Effector CD4-positive, alpha-beta T cell (primary cell): ENCODE results near the gene PABPC4L. TPM values are rescaled to one million over a fixed set of nuclear protein-coding genes. Genes with fewer than 3 reads are reported as not detected.
"Not testable (repeated sequence)": the region's sequence is repeated elsewhere in the genome, so short reads cannot be mapped to it uniquely, and the experiment has no call there.

ENCODE experiments used
- DNase-seq: peaks from one replicate; pipeline ENCODE4 v3.0.0-alpha.2; 2020
- total RNA-seq: gene quantifications from one replicate; lab custom pipeline; 2026; lab: John Stamatoyannopoulos, UW

Gene PABPC4L
- not detected for total RNA-seq

GRCh38 chr4:134201216-134202161 is at the start of gene PABPC4L:
Gene PABPC4L, minus strand, starts transcription at chr4:134201789. Its CDS starts 770 bp downstream, at chr4:134201019.
- DNase-seq: no peak

DNA sequence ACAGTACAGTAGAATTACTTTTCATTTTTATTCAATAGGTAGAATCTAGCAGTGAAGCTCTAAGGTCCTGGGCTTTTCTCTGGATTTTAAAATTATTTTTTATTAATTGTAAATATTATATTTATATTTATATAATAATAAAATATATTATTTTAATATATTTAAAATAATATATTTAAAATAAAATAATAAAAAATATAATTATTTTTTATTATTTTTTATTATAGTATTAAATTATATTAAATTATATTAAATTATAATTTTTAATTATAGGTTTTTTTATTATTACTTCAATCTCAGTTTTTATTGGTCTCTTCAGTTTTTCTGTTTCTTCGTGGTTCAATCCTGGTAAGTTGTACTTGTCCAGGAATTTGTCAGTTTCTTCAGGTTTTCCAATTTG is 49.7 kb upstream of the PABPC4L start:
- no peak for DNase-seq

DNA sequence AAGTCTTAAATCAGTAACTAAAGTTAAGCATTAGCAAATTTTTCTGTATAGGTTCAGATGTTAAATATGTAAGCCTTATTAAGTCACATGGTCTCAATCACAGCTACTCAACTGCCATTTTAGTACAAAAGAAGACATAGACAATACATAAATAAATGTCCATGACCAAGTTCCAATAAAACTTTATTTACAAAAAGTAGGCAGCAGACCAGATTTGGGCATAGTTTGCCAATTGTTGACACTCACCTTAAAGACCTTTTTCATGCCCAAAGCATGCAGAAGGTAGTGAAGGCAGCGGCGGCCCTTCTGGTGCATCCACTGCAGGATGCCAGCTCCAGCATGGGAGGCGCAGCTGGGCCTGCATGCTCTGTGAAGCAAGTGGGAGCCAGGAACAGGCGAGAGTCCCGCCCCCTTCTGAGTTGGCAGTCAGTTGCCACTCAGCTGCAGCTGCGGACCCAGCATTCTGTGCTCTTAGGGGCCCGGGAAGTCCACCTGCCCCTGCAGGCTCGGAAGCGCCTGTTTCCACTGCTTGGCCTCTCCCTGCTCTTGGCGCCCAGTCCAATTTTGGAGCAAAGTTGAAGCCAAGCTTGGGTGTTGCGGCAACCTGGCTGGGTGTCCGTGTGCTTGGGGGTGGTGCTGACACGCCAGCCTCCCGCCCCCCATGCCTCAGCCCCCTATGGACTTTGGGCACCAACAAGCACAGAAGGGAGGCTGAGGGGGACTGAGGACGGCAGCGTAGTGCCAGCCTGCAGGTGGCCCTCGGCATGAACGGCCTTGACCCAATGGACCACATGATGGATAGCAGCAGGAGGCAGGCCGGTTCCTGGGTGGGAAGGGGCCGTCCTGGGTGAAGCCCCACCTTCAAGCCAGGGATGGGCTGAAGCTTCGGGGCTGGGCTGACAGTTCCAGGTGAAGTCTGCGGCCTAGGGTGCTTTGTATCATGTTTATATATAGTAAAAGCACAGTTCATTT is 42.4 kb upstream of the PABPC4L start:
- DNase-seq: no peak

DNA sequence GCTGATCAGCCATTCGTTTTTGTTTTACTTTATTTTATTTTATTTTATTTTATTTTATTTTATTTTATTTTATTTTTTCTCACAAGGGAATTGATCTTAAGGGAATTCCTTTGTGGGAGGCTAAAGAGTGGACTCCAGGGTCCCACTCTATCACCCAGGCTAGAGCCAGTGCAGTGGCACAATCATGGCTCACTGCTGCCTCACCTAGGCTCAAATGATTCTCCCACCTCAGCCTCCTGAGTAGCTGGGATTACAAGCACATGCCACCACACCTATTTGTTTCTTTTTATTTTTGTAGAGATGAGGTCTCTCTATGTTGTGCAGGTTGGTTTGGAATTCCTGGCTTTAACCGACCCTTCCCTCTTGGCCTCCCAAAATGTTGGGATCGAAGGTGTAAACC is 17.5 kb upstream of the PABPC4L start:
- no peak for DNase-seq

GRCh38 chr4:134216411-134216810 is 14.8 kb upstream of the PABPC4L start:
- DNase-seq: no peak

DNA sequence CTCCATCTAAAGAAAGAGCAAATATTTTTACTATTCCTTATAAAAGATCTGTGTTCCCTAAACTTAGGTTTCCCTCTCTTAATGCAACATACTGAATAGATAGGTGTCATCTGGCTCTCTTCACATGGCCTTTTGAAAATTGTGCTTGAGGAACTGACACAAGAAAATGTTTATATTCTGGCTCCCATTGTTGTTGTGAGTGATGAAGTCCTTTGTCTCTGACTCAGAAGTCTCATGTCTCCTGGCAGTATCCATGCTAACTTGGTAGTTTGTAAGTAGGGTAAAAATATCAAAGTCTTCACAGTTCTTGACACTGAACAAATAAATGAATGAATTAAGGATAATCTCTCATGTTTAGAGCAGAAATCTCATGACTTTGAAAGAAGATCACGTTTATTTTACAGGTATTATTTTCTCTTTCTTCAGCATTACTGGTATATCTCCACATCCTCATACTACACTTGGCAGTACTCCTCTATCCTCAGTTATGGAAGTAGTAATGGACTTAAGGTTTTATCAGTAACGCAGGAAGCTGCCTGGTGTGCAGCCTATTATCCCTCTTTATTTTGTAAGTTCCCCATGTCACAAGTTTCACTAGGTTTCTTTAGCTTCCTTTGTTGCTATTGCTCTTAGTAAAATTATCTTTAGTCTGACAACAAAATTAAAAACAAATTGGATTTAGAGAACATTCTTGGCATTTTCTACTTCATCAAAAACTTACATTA is 14.2 kb upstream of the PABPC4L start:
- DNase-seq: no peak

DNA sequence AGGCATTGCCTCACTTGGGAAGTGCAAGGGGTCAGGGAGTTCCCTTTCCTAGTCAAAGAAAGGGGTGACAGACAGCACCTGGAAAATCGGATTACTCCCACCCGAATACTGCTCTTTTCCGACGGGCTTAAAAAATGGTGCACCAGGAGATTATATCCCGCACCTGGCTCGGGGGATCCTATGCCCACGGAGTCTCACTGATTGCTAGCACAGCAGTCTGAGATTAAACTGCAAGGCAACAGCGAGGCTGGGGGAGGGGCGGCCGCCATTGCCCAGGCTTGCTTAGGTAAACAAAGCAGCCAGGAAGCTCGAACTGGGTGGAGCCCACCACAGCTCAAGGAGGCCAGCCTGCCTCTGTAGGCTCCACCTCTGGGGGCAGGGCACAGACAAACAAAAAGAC is 6.4 kb upstream of the PABPC4L start:
- not testable (repeated sequence) for DNase-seq

DNA sequence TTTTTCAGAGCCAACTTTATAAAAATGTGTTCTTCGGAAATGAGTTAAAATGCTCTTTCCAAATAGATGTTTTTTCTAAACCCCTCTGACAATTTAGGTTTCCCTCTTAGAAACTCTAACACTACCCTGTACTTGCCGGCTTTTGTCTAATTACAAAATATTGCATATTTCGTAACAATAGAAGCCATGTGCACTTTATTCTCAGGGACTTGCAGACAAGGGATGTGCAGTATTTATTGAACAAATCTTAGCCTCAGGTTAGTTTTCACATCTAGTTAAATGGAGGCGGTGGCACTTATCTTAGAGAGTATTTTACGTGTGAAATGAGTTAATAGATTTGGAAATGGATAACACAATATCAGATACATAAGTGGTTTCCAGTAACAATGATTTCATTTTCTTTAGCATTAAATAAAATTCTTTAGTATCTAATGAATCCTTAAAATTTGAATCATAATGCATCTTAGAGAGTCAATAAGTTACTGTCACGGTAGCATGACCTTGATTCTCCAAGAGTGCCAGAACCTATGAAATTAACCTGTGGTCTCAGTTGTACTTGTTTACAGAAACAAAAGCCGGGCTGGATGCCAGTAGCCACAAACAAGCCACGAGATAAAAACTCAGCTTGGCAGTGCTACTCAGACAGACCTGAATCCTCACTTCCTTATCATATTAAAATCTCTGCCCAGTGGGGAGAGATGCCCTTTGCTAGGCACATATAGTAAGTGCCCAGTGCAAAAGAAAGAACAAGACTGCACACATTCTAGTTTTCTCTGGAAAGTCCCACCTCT is 772 bp upstream of the PABPC4L start:
- no peak for DNase-seq

GRCh38 chr4:134200811-134201215 is 776 bp downstream of the PABPC4L start:
- DNase-seq: no peak

- DNase-seq: no peak
These were observed 11.6 kb downstream of the PABPC4L start for GRCh38 chr4:134189949-134190348.

GRCh38 chr4:134189480-134189879 is 12.1 kb downstream of the PABPC4L start:
- DNase-seq: no peak

GRCh38 chr4:134178706-134179105 is 22.9 kb downstream of the PABPC4L start:
- no peak for DNase-seq

DNA sequence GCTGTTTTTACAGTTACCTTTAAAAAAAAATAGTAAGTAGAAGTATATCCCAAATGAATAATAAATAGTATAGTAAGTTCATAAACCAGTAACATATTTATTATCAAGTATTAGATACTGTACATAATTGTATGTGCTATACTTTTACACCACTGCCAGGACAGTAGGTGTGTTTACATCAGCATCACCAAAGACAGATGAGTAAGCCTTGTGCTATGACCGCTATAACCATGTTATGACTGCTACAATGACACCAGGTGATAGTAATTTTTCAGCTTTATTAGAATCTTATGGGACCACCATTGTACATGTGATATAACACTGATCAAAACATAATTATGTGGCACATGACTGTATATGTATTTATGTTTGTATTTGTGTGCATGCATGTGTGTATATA is 27.3 kb downstream of the PABPC4L start:
- DNase-seq: no peak

DNA sequence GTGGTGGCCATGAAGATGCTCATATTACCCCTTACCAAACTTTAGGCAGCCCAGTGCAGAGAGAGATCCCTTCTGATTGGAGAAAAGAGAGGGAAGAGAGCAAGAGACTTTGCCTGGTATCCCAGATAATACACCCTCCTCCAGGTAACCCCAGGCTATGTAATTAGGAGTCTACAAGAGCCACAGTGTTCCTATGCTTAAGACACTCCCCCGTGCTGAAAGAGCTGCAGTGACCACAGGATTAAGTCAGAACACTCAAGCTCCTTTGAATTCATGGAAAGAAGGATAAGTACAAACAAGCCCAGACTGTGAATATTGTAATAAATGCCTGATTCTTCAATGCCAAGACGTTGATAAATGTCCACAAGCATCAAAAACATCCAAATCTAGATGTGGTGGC is 41.4 kb downstream of the PABPC4L start:
- no peak for DNase-seq

- DNase-seq: no peak
These were observed 47.5 kb downstream of the PABPC4L start for GRCh38 chr4:134154097-134154496.

DNA sequence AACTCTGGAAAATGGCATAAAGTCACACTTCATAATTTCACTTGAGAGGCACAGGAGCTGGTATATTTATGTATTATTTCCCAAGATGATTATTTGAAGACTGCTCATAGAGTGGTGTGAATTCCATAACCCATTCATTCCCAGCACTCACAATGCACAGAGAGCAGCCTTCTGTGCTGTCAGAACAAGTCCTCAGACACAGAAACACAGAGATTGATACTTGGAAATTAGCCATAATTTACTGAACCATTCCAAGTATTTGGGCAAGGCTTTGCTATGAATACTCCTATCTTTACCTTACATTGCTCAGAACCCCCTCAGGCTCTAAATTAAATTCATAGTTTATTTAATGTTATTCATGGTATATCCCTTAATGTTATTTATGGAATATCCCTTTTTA is 53.6 kb downstream of the PABPC4L start:
- no peak for DNase-seq
